H1 (cell line): Measurements from ENCODE around the gene PIP4K2C. TPM values are rescaled to one million over a fixed set of nuclear protein-coding genes. Genes with fewer than 3 reads are reported as not detected.

Experiments
- CTCF ChIA-PET: fragments of 300-600 bp; sonication (Branson Sonifier 250); formaldehyde crosslinking; loops from one replicate; lab custom pipeline; 2021; ENCODE audit not compliant: partially characterized antibody; lab: Charles Lee
- POLR2A ChIA-PET: fragments of 300-600 bp; sonication (Branson Sonifier 250); formaldehyde crosslinking; loops from one replicate; lab custom pipeline; 2021; ENCODE audit warnings: inconsistent platforms; ENCODE audit not compliant: partially characterized antibody; lab: Charles Lee
- DNase-seq, 2 experiments: peaks; one replicate each; pipeline versions ENCODE4 v3.0.0 to v3.0.0-alpha.2; 2010 to 2022; ENCODE audit warnings: low spot score in 2 of 2, low read depth in 1 of 2, mixed read lengths in 1 of 2
- FAIRE-seq: peaks from 2 replicates; lab custom pipeline; 2011; peaks lifted over from hg19 to GRCh38; lab: Jason Lieb, UNC
- H2AFZ ChIP-seq: 2 replicates; pipeline ENCODE4 v1.8.1; 2012; ENCODE audit warnings: low read length, inconsistent platforms
- H2AK5ac ChIP-seq: 2 replicates; pipeline ENCODE4 v1.6.1; 2013; ENCODE audit warnings: low read depth, low read length
- H2BK120ac ChIP-seq: replicated peaks from 2 replicates; pipeline ENCODE3; 2013; ENCODE audit warnings: low read depth, low read length, inconsistent platforms
- H2BK12ac ChIP-seq: 2 replicates; pipeline ENCODE4 v1.6.1; 2013; ENCODE audit warnings: low read depth, low read length
- H2BK15ac ChIP-seq: 2 replicates; pipeline ENCODE4 v1.6.1; 2013; ENCODE audit warnings: low read length
- H2BK20ac ChIP-seq: 2 replicates; pipeline ENCODE4 v1.6.1; 2013; ENCODE audit warnings: low read length
- H2BK5ac ChIP-seq: 2 replicates; pipeline ENCODE4 v1.6.1; 2013; ENCODE audit warnings: low read depth, low read length
- H3K14ac ChIP-seq: 2 replicates; pipeline ENCODE4 v1.6.1; 2013; ENCODE audit warnings: inconsistent platforms; ENCODE audit not compliant: insufficient read length
- H3K18ac ChIP-seq: 2 replicates; pipeline ENCODE4 v1.6.1; 2013; ENCODE audit warnings: low read length; ENCODE audit errors: extremely low read depth
- H3K23ac ChIP-seq: 2 replicates; pipeline ENCODE4 v1.6.1; 2013; ENCODE audit warnings: inconsistent platforms; ENCODE audit not compliant: insufficient read length
- H3K23me2 ChIP-seq: 2 replicates; pipeline ENCODE4 v1.6.1; 2013; ENCODE audit warnings: low read depth, low read length
- H3K27ac ChIP-seq: 2 replicates; pipeline ENCODE4 v1.6.1; 2011; ENCODE audit warnings: low read depth, low read length, inconsistent platforms
- H3K27me3 ChIP-seq, 4 experiments: replicated peaks in 1 of 4; 1 replicate in 1 of 4; 2 replicates in 3 of 4; pipeline versions ENCODE4 v1.6.1 to v1.8.1; 2011 to 2013; ENCODE audit warnings: low read length in 3 of 4, mild to moderate bottlenecking in 3 of 4, inconsistent platforms in 2 of 4, mixed read lengths in 2 of 4, moderate library complexity in 1 of 4; ENCODE audit not compliant: control insufficient read depth in 3 of 4, insufficient read depth in 3 of 4; ENCODE audit errors: extremely low read depth in 1 of 4
- H3K36me3 ChIP-seq, 4 experiments: 2 replicates each; pipeline versions ENCODE4 v1.6.1 to v1.8.1; 2011 to 2013; ENCODE audit warnings: mild to moderate bottlenecking in 4 of 4, low read length in 3 of 4, moderate library complexity in 2 of 4, control low read depth in 1 of 4, inconsistent platforms in 1 of 4; ENCODE audit not compliant: insufficient read depth in 4 of 4, control insufficient read depth in 2 of 4
- H3K4ac ChIP-seq: replicated peaks from 2 replicates; pipeline ENCODE3; 2013; ENCODE audit warnings: low read length, low read depth, mixed read lengths, inconsistent platforms; ENCODE audit not compliant: insufficient read length
- H3K4me1 ChIP-seq, 4 experiments: replicated peaks in 1 of 4; 1 replicate in 1 of 4; 2 replicates in 3 of 4; pipeline versions ENCODE4 v1.6.1 to v1.8.1; 2011 to 2013; ENCODE audit warnings: low read length in 3 of 4, inconsistent platforms in 2 of 4, mixed read lengths in 1 of 4; ENCODE audit not compliant: insufficient read depth in 4 of 4, control insufficient read depth in 3 of 4
- H3K4me2 ChIP-seq, 2 experiments: 2 replicates each; pipeline versions ENCODE4 v1.6.1 to v1.8.1; 2011 to 2013; ENCODE audit warnings: low read depth in 2 of 2, low read length in 2 of 2, control low read depth in 1 of 2, inconsistent platforms in 1 of 2, mild to moderate bottlenecking in 1 of 2; ENCODE audit not compliant: insufficient read depth in 1 of 2
- H3K4me3 ChIP-seq, 4 experiments: fragments of 200-600, 300-600 bp in 1 of 4; sonication (generic), shearing (Covaris generic), sonication (Bioruptor Twin) in 1 of 4; 2 replicates each; pipeline versions ENCODE4 v1.5.1 to v1.8.1; 2011 to 2016; ENCODE audit warnings: low read length in 4 of 4, low read depth in 3 of 4, control low read depth in 2 of 4, inconsistent platforms in 2 of 4, mild to moderate bottlenecking in 2 of 4, mixed read lengths in 1 of 4, moderate library complexity in 1 of 4; ENCODE audit not compliant: insufficient read depth in 2 of 4; ENCODE audit errors: extremely low read depth in 1 of 4
- H3K56ac ChIP-seq: replicated peaks from 2 replicates; pipeline ENCODE3; 2013; ENCODE audit warnings: low read depth, mild to moderate bottlenecking, mixed read lengths, low read length, inconsistent platforms; ENCODE audit not compliant: insufficient read length
- H3K79me1 ChIP-seq: 2 replicates; pipeline ENCODE4 v1.6.1; 2013; ENCODE audit warnings: low read depth, low read length, control low read depth
- H3K79me2 ChIP-seq, 2 experiments: 2 replicates each; pipeline versions ENCODE4 v1.6.1 to v1.8.1; 2012 to 2013; ENCODE audit warnings: low read length in 2 of 2, mild to moderate bottlenecking in 2 of 2, inconsistent platforms in 1 of 2; ENCODE audit not compliant: insufficient read depth in 2 of 2, control insufficient read depth in 1 of 2
- H3K9ac ChIP-seq, 4 experiments: replicated peaks in 1 of 4; 1 replicate in 1 of 4; 2 replicates in 3 of 4; pipeline versions ENCODE4 v1.6.1 to v1.8.1; 2011 to 2013; ENCODE audit warnings: low read depth in 3 of 4, low read length in 3 of 4, control low read depth in 2 of 4, mild to moderate bottlenecking in 2 of 4, moderate library complexity in 2 of 4, inconsistent platforms in 1 of 4; ENCODE audit errors: extremely low read depth in 1 of 4
- H3K9me3 ChIP-seq, 2 experiments: 2 replicates each; pipeline versions ENCODE4 v1.6.1 to v1.8.1; 2012 to 2013; ENCODE audit warnings: mild to moderate bottlenecking in 2 of 2, moderate library complexity in 2 of 2, control low read depth in 1 of 2, inconsistent platforms in 1 of 2, low read depth in 1 of 2, low read length in 1 of 2, mixed read lengths in 1 of 2; ENCODE audit not compliant: insufficient read depth in 2 of 2
- H4K20me1 ChIP-seq, 2 experiments: replicated peaks in 1 of 2; 2 replicates each; pipeline versions ENCODE3 to v1.8.1; 2011 to 2013; ENCODE audit warnings: inconsistent platforms in 2 of 2, low read length in 2 of 2, mild to moderate bottlenecking in 1 of 2; ENCODE audit not compliant: insufficient read depth in 2 of 2, control insufficient read depth in 1 of 2
- H4K5ac ChIP-seq: 2 replicates; pipeline ENCODE4 v1.6.1; 2013; ENCODE audit warnings: low read length, low read depth, mixed read lengths, inconsistent platforms; ENCODE audit not compliant: insufficient read length
- H4K8ac ChIP-seq: 2 replicates; pipeline ENCODE4 v1.8.0; 2013; ENCODE audit warnings: mild to moderate bottlenecking, moderate library complexity, low read length, inconsistent platforms; ENCODE audit not compliant: insufficient read depth; ENCODE audit errors: extremely low read depth
- H4K91ac ChIP-seq: replicated peaks from 2 replicates; pipeline ENCODE3; 2013; ENCODE audit warnings: low read length, mixed read lengths, inconsistent platforms; ENCODE audit not compliant: insufficient read length
- CEBPB ChIP-seq: IDR thresholded peaks from 2 replicates; pipeline ENCODE4 v1.6.1; 2012; ENCODE audit warnings: low read depth, low read length
- CTCF ChIP-seq, 3 experiments: IDR thresholded peaks; 1 replicate in 2 of 3; 2 replicates in 1 of 3; pipeline versions ENCODE4 v1.5.1 to v1.6.1; 2011; ENCODE audit warnings: low read length in 3 of 3, mild to moderate bottlenecking in 3 of 3, inconsistent platforms in 2 of 3, low read depth in 1 of 3, moderate library complexity in 1 of 3; ENCODE audit not compliant: insufficient read depth in 1 of 3; ENCODE audit errors: control extremely low read depth in 1 of 3
- E2F6 ChIP-seq: IDR thresholded peaks from 2 replicates; pipeline ENCODE4 v1.6.1; 2012; ENCODE audit warnings: inconsistent platforms
- EZH2 ChIP-seq: fragments of 200-600 bp; sonication (generic); IDR thresholded peaks from 2 replicates; pipeline ENCODE4 v1.7.1; 2012; ENCODE audit warnings: low read depth, mild to moderate bottlenecking, moderate library complexity, low read length, inconsistent platforms; ENCODE audit not compliant: severe bottlenecking
- JUND ChIP-seq: IDR thresholded peaks from 2 replicates; pipeline ENCODE4 v1.6.1; 2011; ENCODE audit warnings: mild to moderate bottlenecking, improper control_type of control experiment, low read length
- KDM4A ChIP-seq: IDR thresholded peaks from one replicate; pipeline ENCODE4 v1.7.1; 2012; ENCODE audit warnings: low read depth, mild to moderate bottlenecking, moderate library complexity, low read length, inconsistent platforms; ENCODE audit not compliant: severe bottlenecking
- PHF8 ChIP-seq: fragments of 200-600 bp; sonication (generic); conservative IDR thresholded peaks from 2 replicates; pipeline ENCODE4 v1.7.1; 2012; ENCODE audit warnings: low read depth, mild to moderate bottlenecking, inconsistent platforms, low read length, moderate library complexity
- WGBS, 2 experiments: shearing (Covaris generic) in 1 of 2; methylation state at CpG; one replicate each; pipeline versions ENCODE4 v1.1.6 to v1.1.7; 2013 to 2015; ENCODE audit warnings: low lambda C conversion rate in 2 of 2, mixed read lengths in 2 of 2, inconsistent platforms in 1 of 2, low coverage in 1 of 2, missing lambda C conversion rate in 1 of 2; ENCODE audit not compliant: insufficient replicate concordance in 2 of 2, insufficient coverage in 1 of 2, insufficient read length in 1 of 2; ENCODE audit errors: extremely low coverage in 1 of 2, missing lambda C conversion rate in 1 of 2; 5-methylcytosine and 5-hydroxymethylcytosine counted together
- polyA plus RNA-seq, 7 experiments: library from polyadenylated mRNA; depleted of rRNA in 3 of 7; stranded (reverse) in 5 of 7; unstranded in 2 of 7; fragments of >200 nt in 5 of 7; fragments of 200-250 nt in 2 of 7; gene quantifications; 1 replicate in 5 of 7; 2 replicates in 1 of 7; 4 replicates in 1 of 7; pipeline versions ENCODE4 v1.2.1 to v1.2.3, GENCODE V29; 2011 to 2013; ENCODE audit warnings: missing spikeins in 2 of 7, mixed read lengths in 2 of 7
- total RNA-seq: library from RNA; stranded (reverse); fragmentation: NEBNext Ultra II Directional; extraction: Animal tissue kit (Norgen Biotek cat#: 25700); gene quantifications from 2 replicates; pipeline ENCODE4 v1.2.1, GENCODE V29; 2021

Gene PIP4K2C
- total and polyA plus RNA-seq, 2 of the 8 experiments (the other 6 are each of a cell fraction or from before 2014, with no cell fraction given) = 25.0 to 27.1 TPM

GRCh38 chr12:57627501-57628279 lies 36.7 kb downstream of the PIP4K2C start:
- peaks cover 2 to 19% of the 10 kb centered on the region in 2 experiments for H4K20me1 ChIP-seq
- H3K14ac ChIP-seq = no peak overlapping the region
- H3K23me2 ChIP-seq = peaks cover 6% of the 10 kb centered on the region; the same call in 1 of the 2 replicates
- H3K9ac ChIP-seq = no peak overlapping the region
- DNase-seq (peak in 1 of 2 experiments; percentile 73), FAIRE-seq (no peak)
- peak overlapping the region; percentile 71 to 73 for H3K4me2 ChIP-seq
- H4K91ac ChIP-seq = peak overlapping the region; percentile 48
- H2AK5ac ChIP-seq = no peak overlapping the region
- ChIA-PET POLR2A (interaction anchor here (0.9 to 1.9 kb wide), 6 partner anchors 17 to 117 kb away, joined by 3 to 12 read pairs (median 4); partner anchors contain the start of genes ARHGEF25 and TSPAN31), CTCF (interaction anchor here (0.6 to 10.7 kb wide), 16 partner anchors 9 to 133 kb away, joined by 3 to 201 read pairs (median 4); partner anchors contain the start of gene PIP4K2C)
- H2BK5ac ChIP-seq = peak overlapping the region; percentile 66; the same call in 1 of the 2 replicates
- H3K4me1 ChIP-seq = peaks cover 0 to 20% (median 16%) of the 10 kb centered on the region in 4 experiments; a peak in 6 of 7 replicates
- H3K4ac ChIP-seq = no peak overlapping the region
- WGBS, 2 experiments = 6% methylated on average over 41 of the region's 67 CpGs; no CpG with 5 or more reads in 1 of the 2 experiments
- H2BK120ac ChIP-seq = no peak overlapping the region
- H3K23ac ChIP-seq = no peak overlapping the region
- H2BK12ac ChIP-seq = peak overlapping the region; percentile 90; the same call in 1 of the 2 replicates
- H2BK20ac ChIP-seq = peak overlapping the region; percentile 80; the same call in 1 of the 2 replicates
- no peak overlapping the region for H2AFZ ChIP-seq
- H2BK15ac ChIP-seq = peak overlapping the region; percentile 99; the same call in 1 of the 2 replicates
- H3K27ac ChIP-seq = no peak overlapping the region
- H3K56ac ChIP-seq = no peak overlapping the region
- no peak overlapping the region; the same call in 1 of the 2 replicates for H4K8ac ChIP-seq
- H4K5ac ChIP-seq = no peak overlapping the region
- peak overlapping the region; percentile 32 for H3K18ac ChIP-seq
- no peaks in the 10 kb centered on the region for H3K9me3 ChIP-seq
- 0 out of 2 replicates have a peak, but pooled peaks cover 2% of the 10 kb centered on the region for H3K79me1 ChIP-seq
- peaks cover 92 to 100% (median 99%) of the 10 kb centered on the region in 4 experiments for H3K27me3 ChIP-seq
- no peaks in the 10 kb centered on the region; a peak in 1 of 8 replicates for H3K36me3 ChIP-seq
- peak overlapping the region; percentile 2 to 53 (median 32); a peak in 5 of 8 replicates for H3K4me3 ChIP-seq
- no peaks in the 10 kb centered on the region for H3K79me2 ChIP-seq
- TF ChIP-seq CTCF (IDR thresholded peaks at IDR 0.05; ENCODE audit: control extremely low read depth in 1 of 3, insufficient read depth in 1 of 3, low read depth in 1 of 3, low read length in 3 of 3) (peak in 2 of 3 experiments; percentile 35 to 37; a peak in 3 of 4 replicates), CEBPB (no peak), KDM4A (peak; percentile 70), E2F6 (peak; percentile 49), JUND (no peak), PHF8 (no peak), EZH2 (peak; percentile 96)
